SW 1271 (cell line): Measurements from ENCODE around the gene PRR20B.
"Not testable (repeated sequence)": the region's sequence is repeated elsewhere in the genome, so short reads cannot be mapped to it uniquely, and the experiment has no call there.

ENCODE experiments used
- DNase-seq, 2 experiments: peaks; one replicate each; lab custom pipeline; 2025; lab: John Stamatoyannopoulos, UW

The PRR20B gene

DNA sequence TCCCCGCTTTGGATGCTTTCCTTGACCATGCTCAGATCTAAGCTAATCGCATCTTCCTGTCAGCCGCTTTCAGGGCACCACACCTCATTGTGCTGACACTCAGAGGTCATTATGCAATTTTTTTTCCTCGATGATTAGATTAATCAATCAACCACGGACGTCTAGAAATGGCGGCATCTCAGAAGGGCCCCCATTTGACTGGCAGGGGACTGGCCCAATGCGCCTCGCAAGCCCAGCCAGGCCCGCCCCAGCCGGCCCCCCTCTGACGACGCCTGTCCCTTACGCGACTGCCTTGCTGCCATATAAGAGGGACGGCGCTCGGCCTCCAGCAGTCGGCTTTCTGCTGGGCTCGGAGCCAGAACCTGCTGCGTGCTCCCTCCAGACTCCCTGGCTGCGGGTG, at the start of gene PRR20B:
Gene PRR20B, plus strand, starts transcription at position 301 of the 400 bp plus-strand sequence. CDS start 387 bp downstream, outside the sequence.
- DNase-seq: not testable (repeated sequence)

DNA sequence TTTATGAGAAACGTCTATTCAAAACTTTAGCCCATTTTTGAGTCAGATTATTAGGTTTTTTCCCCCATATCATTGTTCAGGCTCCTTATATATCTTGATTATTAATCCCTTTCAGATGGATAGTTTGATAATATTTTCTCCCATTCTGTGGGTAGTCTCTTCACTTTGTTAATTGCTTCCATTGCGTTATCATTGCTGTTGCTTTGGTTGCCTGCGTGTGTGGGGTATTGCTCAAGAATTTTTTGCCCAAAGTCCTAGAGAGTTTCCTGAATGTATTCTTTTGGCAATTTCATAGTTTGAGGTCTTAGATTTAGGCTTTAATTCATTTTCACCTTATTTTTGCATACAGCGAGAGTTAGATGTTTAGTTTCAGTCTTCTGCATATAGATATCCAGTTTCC, 32.3 kb upstream of the PRR20B start:
- DNase-seq: no peak

DNA sequence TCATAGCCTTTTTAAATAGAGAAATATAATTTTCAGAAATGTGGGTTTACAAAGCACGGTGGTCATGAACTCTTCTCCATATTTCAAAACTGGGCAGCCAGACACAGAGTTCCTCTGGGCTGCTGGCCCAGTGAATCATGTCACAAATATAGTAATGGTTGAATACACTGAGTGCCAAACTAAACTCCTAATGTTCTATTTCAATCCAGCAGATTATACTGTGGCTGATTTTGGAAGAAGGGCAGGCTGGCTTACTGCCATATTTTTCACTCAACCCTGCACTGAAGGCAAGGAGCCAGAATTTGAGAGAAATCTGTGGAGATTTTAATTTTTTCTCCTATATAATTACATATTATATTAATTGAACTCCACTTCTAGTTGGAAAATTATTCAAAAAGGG, 23.6 kb upstream of the PRR20B start:
- no peak for DNase-seq

DNA sequence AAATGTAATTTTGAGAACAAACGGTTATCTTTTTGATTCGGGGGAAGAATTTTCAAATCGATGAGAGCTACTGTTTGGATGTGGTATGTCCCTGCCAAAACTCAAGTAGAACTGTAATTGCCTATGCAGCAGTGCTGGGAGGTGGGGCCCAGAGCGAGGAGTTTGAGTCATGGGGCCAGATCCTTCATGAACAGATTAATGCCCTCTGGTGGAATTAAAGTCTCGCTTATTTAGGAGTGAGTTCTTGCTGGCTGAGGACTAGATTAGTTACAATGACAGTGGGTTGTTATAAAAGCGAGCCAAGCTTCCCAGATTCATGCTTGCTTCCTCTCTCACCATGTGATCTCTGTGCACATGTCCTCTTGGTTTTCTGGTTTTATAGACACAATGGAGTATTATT, 18.4 kb upstream of the PRR20B start:
- no peak for DNase-seq

DNA sequence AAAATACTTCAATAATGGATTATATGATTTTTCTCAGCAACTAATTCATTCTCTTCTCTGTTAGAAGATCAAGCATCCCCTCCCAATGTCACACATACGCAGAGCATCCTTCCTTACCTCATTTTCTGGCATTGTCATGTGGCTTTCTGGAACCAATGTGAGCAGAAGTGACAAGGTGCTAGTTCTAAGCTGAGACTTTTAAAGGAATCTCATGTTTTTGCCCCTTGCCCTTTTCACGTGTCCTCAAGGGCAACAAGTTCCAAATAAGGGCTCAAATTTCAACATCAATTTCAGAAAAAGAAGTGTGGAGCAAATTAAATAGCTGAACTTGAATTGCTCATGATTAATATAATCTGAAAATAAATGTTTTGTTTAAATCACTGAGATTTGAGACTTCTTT, 11.2 kb upstream of the PRR20B start:
- DNase-seq: no peak

DNA sequence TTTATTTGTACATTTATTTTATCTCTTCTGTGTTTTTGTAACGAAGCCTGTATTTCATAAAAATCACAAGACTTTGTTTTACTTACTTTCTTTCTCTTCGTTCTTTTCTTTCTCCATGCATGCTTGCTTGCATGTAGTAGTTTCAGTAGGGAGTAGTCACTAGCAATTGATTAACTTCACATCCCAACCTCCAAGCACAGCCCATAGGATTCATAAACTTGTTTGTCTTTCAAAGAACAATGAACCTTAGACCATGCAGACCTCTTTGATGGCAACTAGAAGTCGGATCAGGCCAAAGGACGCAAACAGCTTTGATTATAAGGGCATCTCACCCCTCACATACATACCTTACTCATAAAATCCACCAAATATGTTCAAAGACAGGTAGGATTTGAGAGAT, 9.7 kb upstream of the PRR20B start:
- DNase-seq: no peak

DNA sequence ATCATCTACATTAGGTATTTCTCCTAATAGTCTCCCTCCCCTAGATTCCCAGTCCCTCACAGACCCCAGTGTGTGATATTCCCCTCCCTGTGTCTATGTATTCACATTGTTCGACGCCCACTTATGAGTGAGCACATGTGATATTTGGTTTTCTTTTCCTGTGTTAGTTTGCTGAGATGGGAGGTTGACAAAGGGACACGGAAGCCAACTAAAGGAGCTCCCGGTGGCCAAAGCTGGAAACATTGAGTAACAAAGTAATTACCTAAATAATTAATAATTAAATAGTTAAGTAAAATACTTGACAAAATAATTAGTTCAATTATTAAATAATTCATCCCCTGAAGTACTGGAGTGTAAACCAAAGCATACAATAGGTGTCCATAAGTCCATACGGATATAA, 8.3 kb upstream of the PRR20B start:
- DNase-seq: no peak

DNA sequence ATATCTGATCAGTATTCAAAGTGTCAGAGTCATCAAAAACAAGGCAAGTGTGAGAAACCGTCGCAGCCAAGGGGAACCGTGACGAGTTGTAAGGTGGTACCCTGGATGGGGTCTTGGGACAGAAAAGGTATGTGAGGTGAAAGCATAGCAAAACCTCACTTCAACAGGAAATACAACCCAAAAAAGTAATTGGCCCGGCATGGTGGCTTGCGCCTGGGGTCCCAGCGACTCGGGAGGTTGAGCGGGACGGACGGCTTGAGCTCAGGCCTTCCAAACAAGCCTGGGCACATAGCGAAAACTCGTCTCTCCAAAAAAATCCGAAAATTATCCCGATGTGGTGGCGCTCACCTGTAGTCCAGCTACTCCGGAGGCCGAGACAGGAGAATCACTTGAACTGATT, 7.5 kb upstream of the PRR20B start:
- DNase-seq: not testable (repeated sequence)

DNA sequence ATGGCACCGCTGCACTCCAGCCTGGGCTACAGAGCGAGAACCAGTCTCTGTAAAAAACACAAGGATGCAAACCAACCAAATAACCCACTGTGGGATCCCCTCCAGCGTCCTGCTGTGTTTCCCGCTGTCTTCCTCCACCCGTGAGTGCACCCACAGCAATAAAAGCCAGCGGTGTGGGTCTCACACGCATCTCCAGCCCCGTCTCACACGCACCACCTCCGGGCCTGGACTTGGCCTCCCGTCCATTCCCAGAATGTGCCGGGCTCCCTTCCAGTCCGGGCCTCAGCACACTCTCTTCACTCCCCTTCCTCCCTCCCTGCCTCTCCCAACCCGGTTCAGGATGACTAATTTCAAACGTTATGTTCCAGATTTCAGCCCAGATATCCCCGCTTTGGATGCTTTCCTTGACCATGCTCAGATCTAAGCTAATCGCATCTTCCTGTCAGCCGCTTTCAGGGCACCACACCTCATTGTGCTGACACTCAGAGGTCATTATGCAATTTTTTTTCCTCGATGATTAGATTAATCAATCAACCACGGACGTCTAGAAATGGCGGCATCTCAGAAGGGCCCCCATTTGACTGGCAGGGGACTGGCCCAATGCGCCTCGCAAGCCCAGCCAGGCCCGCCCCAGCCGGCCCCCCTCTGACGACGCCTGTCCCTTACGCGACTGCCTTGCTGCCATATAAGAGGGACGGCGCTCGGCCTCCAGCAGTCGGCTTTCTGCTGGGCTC, 6.9 kb upstream of the PRR20B start, which contains the start of gene PRR20A:
Gene PRR20A, plus strand, starts transcription at position 684 of the 734 bp plus-strand sequence. CDS start 387 bp downstream, outside the sequence.
- not testable (repeated sequence) for DNase-seq

DNA sequence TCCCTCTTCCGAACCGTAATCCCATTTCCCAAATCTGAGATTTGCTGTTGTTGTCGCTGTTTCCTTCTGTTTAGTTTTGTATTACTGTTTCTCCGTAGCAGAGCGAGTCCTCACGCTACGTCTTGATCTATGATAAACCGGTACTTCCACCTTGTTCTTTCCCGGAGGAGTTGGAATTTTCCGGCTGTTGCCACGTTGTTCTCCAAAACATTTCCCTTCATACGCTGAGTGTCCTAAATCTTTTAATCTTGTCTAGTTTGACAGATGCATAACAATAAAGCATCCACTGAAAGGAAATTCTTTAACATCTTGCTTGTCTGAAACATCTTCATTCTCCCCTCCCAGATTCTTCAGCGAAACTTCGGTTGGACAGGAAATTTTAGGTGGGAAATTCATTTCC, 818 bp downstream of the PRR20B start:
- not testable (repeated sequence) for DNase-seq

DNA sequence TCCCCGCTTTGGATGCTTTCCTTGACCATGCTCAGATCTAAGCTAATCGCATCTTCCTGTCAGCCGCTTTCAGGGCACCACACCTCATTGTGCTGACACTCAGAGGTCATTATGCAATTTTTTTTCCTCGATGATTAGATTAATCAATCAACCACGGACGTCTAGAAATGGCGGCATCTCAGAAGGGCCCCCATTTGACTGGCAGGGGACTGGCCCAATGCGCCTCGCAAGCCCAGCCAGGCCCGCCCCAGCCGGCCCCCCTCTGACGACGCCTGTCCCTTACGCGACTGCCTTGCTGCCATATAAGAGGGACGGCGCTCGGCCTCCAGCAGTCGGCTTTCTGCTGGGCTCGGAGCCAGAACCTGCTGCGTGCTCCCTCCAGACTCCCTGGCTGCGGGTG, 6.5 kb downstream of the PRR20B start, which contains the start of gene PRR20C:
Gene PRR20C, plus strand, starts transcription at position 301 of the 400 bp plus-strand sequence. CDS start 387 bp downstream, outside the sequence.
- DNase-seq: not testable (repeated sequence)

DNA sequence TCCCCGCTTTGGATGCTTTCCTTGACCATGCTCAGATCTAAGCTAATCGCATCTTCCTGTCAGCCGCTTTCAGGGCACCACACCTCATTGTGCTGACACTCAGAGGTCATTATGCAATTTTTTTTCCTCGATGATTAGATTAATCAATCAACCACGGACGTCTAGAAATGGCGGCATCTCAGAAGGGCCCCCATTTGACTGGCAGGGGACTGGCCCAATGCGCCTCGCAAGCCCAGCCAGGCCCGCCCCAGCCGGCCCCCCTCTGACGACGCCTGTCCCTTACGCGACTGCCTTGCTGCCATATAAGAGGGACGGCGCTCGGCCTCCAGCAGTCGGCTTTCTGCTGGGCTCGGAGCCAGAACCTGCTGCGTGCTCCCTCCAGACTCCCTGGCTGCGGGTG, 13.0 kb downstream of the PRR20B start, which contains the start of gene PRR20D:
Gene PRR20D, plus strand, starts transcription at position 301 of the 400 bp plus-strand sequence. CDS start 387 bp downstream, outside the sequence.
- DNase-seq: not testable (repeated sequence)

DNA sequence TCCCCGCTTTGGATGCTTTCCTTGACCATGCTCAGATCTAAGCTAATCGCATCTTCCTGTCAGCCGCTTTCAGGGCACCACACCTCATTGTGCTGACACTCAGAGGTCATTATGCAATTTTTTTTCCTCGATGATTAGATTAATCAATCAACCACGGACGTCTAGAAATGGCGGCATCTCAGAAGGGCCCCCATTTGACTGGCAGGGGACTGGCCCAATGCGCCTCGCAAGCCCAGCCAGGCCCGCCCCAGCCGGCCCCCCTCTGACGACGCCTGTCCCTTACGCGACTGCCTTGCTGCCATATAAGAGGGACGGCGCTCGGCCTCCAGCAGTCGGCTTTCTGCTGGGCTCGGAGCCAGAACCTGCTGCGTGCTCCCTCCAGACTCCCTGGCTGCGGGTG, 19.6 kb downstream of the PRR20B start, which contains the start of gene PRR20E:
Gene PRR20E, plus strand, starts transcription at position 301 of the 400 bp plus-strand sequence. CDS start 387 bp downstream, outside the sequence.
- DNase-seq: not testable (repeated sequence)

DNA sequence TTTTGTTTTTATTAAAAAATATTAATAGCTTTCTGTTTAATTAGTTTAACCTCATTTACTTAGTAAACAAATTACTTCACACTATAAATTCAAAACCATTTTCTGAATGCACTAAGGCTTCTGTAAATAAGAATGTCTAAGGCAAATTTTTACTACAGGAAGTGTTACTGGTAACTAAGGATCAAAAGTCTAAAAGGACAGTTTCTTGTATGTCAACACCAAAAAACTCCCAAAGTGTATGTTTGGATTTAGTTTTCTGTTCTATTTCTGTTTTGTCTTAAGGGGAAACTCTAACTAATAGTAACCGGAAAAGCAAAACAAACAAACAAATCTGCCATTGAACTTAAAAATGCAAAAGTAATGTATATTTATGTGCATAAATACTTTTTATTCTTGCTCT, 44.4 kb downstream of the PRR20B start:
- DNase-seq: no peak
